ENCODE measurements around the gene ERAS. TPM values are rescaled to one million over a fixed set of nuclear protein-coding genes. Genes with fewer than 3 reads are reported as not detected.
A peak's percentile ranks its signal among the peaks of the same experiment; 100 is the strongest.

ERAS gene
- total RNA-seq, 1 donor from 2014 or later: not detected

GRCh38 chrX:48831909-48832291 lies 5.6 kb downstream of the ERAS start:
- no peak overlapping the region for H3K4me3 ChIP-seq (ENCODE audit: low read depth, low read length)
- no peak for TF ChIP-seq CTCF (conservative IDR thresholded peaks at IDR 0.05; ENCODE audit: low read depth, low read length)

GRCh38 chrX:48833542-48834138 lies 7.3 kb downstream of the ERAS start:
- TF ChIP-seq CTCF (conservative IDR thresholded peaks at IDR 0.05; ENCODE audit: low read depth, low read length): peak; percentile 9
- no peak overlapping the region for H3K4me3 ChIP-seq (ENCODE audit: low read depth, low read length)
- DNase-seq (ENCODE audit: low read depth): no peak

More at GRCh38 chrX:48831909-48832291, 5.6 kb downstream of the ERAS start:
- no peak for DNase-seq (ENCODE audit: low read depth)

- no peak for TF ChIP-seq CTCF (conservative IDR thresholded peaks at IDR 0.05; ENCODE audit: low read depth, low read length)
- H3K4me3 ChIP-seq (ENCODE audit: low read depth, low read length): peak overlapping the region; percentile 50
- no peak for DNase-seq (ENCODE audit: low read depth)
Measured at GRCh38 chrX:48834383-48834709, 8.0 kb downstream of the ERAS start.

- DNase-seq (ENCODE audit: low read depth): no peak
- TF ChIP-seq CTCF (conservative IDR thresholded peaks at IDR 0.05; ENCODE audit: low read depth, low read length): no peak
- H3K4me3 ChIP-seq (ENCODE audit: low read depth, low read length): peak within 1 kb of the TSS; percentile 50
Measured at GRCh38 chrX:48835524-48836329, 9.4 kb downstream of the ERAS start, which contains the start of gene PCSK1N. TSS of gene PCSK1N (minus strand) at chrX:48835610. CDS start at chrX:48835532, 78 bp downstream.

GRCh38 chrX:48839686-48840085 lies 13.4 kb downstream of the ERAS start:
- H3K4me3 ChIP-seq (ENCODE audit: low read depth, low read length): no peak overlapping the region
- no peak for TF ChIP-seq CTCF (conservative IDR thresholded peaks at IDR 0.05; ENCODE audit: low read depth, low read length)
- DNase-seq (ENCODE audit: low read depth): no peak

- DNase-seq (ENCODE audit: low read depth): no peak
- TF ChIP-seq CTCF (conservative IDR thresholded peaks at IDR 0.05; ENCODE audit: low read depth, low read length): no peak
- H3K4me3 ChIP-seq (ENCODE audit: low read depth, low read length): no peak overlapping the region
Measured at GRCh38 chrX:48848847-48849246, 22.5 kb downstream of the ERAS start.

Measured in epithelial cell of proximal tubule (primary cell).